Breast epithelium (tissue), 4 donors: ENCODE data around the gene MLLT1. TPM values are rescaled to one million over a fixed set of nuclear protein-coding genes. Genes with fewer than 3 reads are reported as not detected.

Experiments
- DNase-seq, 2 donors: peaks; one replicate each; pipeline ENCODE4 v3.0.0-alpha.2; 2019; ENCODE audit warnings: low spot score in 2 of 2
- H3K27ac ChIP-seq, 2 donors: fragments of 200-600 bp; sonication (generic) in 1 of 2; one replicate each; pipeline ENCODE4 v1.5.1; 2016 to 2019; ENCODE audit warnings: mild to moderate bottlenecking in 1 of 2
- H3K27me3 ChIP-seq, 2 donors: fragments of 200-600 bp; sonication (generic) in 1 of 2; one replicate each; pipeline versions ENCODE4 v1.5.1 to v1.6.0; 2017 to 2019; ENCODE audit warnings: control low read depth in 1 of 2, mild to moderate bottlenecking in 1 of 2
- H3K36me3 ChIP-seq: fragments of 200-600 bp; one replicate; pipeline ENCODE4 v1.5.1; 2019
- H3K4me1 ChIP-seq, 2 donors: fragments of 200-600 bp; sonication (generic); one replicate each; pipeline ENCODE4 v1.5.1; 2016 to 2019; ENCODE audit warnings: control low read depth in 1 of 2
- H3K4me3 ChIP-seq, 3 donors: fragments of 200-600 bp; sonication (generic); 1 replicate in 2 of 3; 2 replicates in 1 of 3; pipeline ENCODE4 v1.5.1; 2016 to 2019; ENCODE audit warnings: mild to moderate bottlenecking in 3 of 3, moderate library complexity in 2 of 3
- H3K9me3 ChIP-seq, 2 donors: fragments of 200-600 bp; sonication (generic) in 1 of 2; one replicate each; pipeline ENCODE4 v1.5.1; 2016 to 2019; ENCODE audit warnings: control low read depth in 1 of 2
- CTCF ChIP-seq, 3 donors: fragments of 450-650 bp; IDR thresholded peaks; one replicate each; pipeline ENCODE4 v1.5.1; 2016 to 2017; ENCODE audit warnings: antibody characterized with exemption in 3 of 3, mild to moderate bottlenecking in 3 of 3, moderate library complexity in 3 of 3
- POLR2A ChIP-seq: fragments of 450-650 bp; IDR thresholded peaks from one replicate; pipeline ENCODE4 v1.6.1; 2016; ENCODE audit warnings: antibody characterized with exemption, mild to moderate bottlenecking, moderate library complexity
- POLR2AphosphoS5 ChIP-seq, 3 donors: sonication (generic); formaldehyde crosslinking; IDR thresholded peaks; one replicate each; pipeline ENCODE4 v1.6.1; 2017; ENCODE audit warnings: antibody characterized with exemption in 3 of 3
- intact Hi-C: fragments of 100-400 bp; cut with DNase I; formaldehyde crosslinking; loops from one replicate; pipeline ENCODE4 v1.15.1; 2023; ENCODE audit warnings: low total_unique reads
- total RNA-seq, 3 donors: library from RNA; depleted of rRNA; stranded (reverse); fragments of >200 nt; gene quantifications; one replicate each; pipeline ENCODE4 v1.1.0, GENCODE V29; 2016

MLLT1 gene
- total RNA-seq, 3 donors from 2014 or later: 13.6 to 16.4 (median 13.8) TPM

GRCh38 chr19:6260376-6260775, 19.4 kb downstream of the MLLT1 start:
- H3K9me3 ChIP-seq: no peaks in the 10 kb centered on the region
- no peak for DNase-seq
- H3K4me1 ChIP-seq: no peaks in the 10 kb centered on the region
- no peaks in the 10 kb centered on the region for H3K27me3 ChIP-seq
- no peak for TF ChIP-seq POLR2A
- TF ChIP-seq CTCF (IDR thresholded peaks at IDR 0.05): no peak
- no peak for TF ChIP-seq POLR2AphosphoS5 (IDR thresholded peaks at IDR 0.05)
- intact Hi-C loops: loop anchor here (5.0 kb wide), 1 partner anchor 1063 kb away; no protein-coding TSS in a partner anchor
- no peak overlapping the region for H3K27ac ChIP-seq
- H3K36me3 ChIP-seq: no peaks in the 10 kb centered on the region
- no peak overlapping the region for H3K4me3 ChIP-seq

- H3K4me1 ChIP-seq: no peaks in the 10 kb centered on the region
- no peak for TF ChIP-seq POLR2AphosphoS5 (IDR thresholded peaks at IDR 0.05)
- no peak for TF ChIP-seq CTCF (IDR thresholded peaks at IDR 0.05)
- no peak for TF ChIP-seq POLR2A
- H3K4me3 ChIP-seq: no peak overlapping the region
These were observed 20.4 kb downstream of the MLLT1 start for GRCh38 chr19:6259312-6259861.

GRCh38 chr19:6258812-6259311, 20.9 kb downstream of the MLLT1 start:
- no peaks in the 10 kb centered on the region for H3K27me3 ChIP-seq
- DNase-seq: no peak
- H3K9me3 ChIP-seq: no peaks in the 10 kb centered on the region
- H3K36me3 ChIP-seq: no peaks in the 10 kb centered on the region
- TF ChIP-seq CTCF (IDR thresholded peaks at IDR 0.05) (no peak), POLR2AphosphoS5 (IDR thresholded peaks at IDR 0.05) (no peak), POLR2A (no peak)
- no peak overlapping the region for H3K27ac ChIP-seq
- no peak overlapping the region for H3K4me3 ChIP-seq
- no peaks in the 10 kb centered on the region for H3K4me1 ChIP-seq
- intact Hi-C loops: loop anchor here (1.0 kb wide), 1 partner anchor 8 kb away; no protein-coding TSS in a partner anchor

More at GRCh38 chr19:6259312-6259861, 20.4 kb downstream of the MLLT1 start:
- H3K36me3 ChIP-seq: no peaks in the 10 kb centered on the region
- H3K9me3 ChIP-seq: no peaks in the 10 kb centered on the region
- H3K27me3 ChIP-seq: no peaks in the 10 kb centered on the region
- intact Hi-C loops: no loop called here
- no peak overlapping the region for H3K27ac ChIP-seq
- no peak for DNase-seq

GRCh38 chr19:6253954-6254733, 25.6 kb downstream of the MLLT1 start:
- no peak for DNase-seq
- intact Hi-C loops: no loop called here
- H3K36me3 ChIP-seq: no peaks in the 10 kb centered on the region
- no peak overlapping the region for H3K27ac ChIP-seq
- H3K4me3 ChIP-seq: no peak overlapping the region
- no peak for TF ChIP-seq CTCF (IDR thresholded peaks at IDR 0.05)
- no peak for TF ChIP-seq POLR2A
- no peak for TF ChIP-seq POLR2AphosphoS5 (IDR thresholded peaks at IDR 0.05)
- H3K4me1 ChIP-seq: no peaks in the 10 kb centered on the region
- H3K9me3 ChIP-seq: no peaks in the 10 kb centered on the region
- H3K27me3 ChIP-seq: no peaks in the 10 kb centered on the region

GRCh38 chr19:6252066-6252465, 27.7 kb downstream of the MLLT1 start:
- Histone ChIP-seq H3K27me3 (no peaks in the 10 kb centered on the region), H3K36me3 (no peaks in the 10 kb centered on the region), H3K27ac (no peak overlapping the region), H3K4me1 (no peaks in the 10 kb centered on the region), H3K9me3 (no peaks in the 10 kb centered on the region), H3K4me3 (no peak overlapping the region)
- no peak for DNase-seq
- intact Hi-C loops: no loop called here
- TF ChIP-seq POLR2A (no peak), CTCF (IDR thresholded peaks at IDR 0.05) (no peak), POLR2AphosphoS5 (IDR thresholded peaks at IDR 0.05) (no peak)
